Suprapubic skin (tissue), 4 donors: ENCODE data around the gene TUBA4B. TPM values are rescaled to one million over a fixed set of nuclear protein-coding genes. Genes with fewer than 3 reads are reported as not detected.

ENCODE experiments used
- DNase-seq, 2 donors: peaks; one replicate each; pipeline ENCODE4 v3.0.0-alpha.2; 2019; ENCODE audit warnings: low spot score in 2 of 2
- H3K27ac ChIP-seq: fragments of 200-600 bp; sonication (generic); one replicate; pipeline ENCODE4 v1.5.1; 2019
- H3K27me3 ChIP-seq: fragments of 200-600 bp; sonication (generic); one replicate; pipeline ENCODE4 v1.5.1; 2019
- H3K36me3 ChIP-seq: fragments of 200-600 bp; sonication (generic); one replicate; pipeline ENCODE4 v1.5.1; 2019
- H3K4me1 ChIP-seq: fragments of 200-600 bp; sonication (generic); one replicate; pipeline ENCODE4 v1.5.1; 2019
- H3K4me3 ChIP-seq: fragments of 200-600 bp; sonication (generic); one replicate; pipeline ENCODE4 v1.5.1; 2019; ENCODE audit warnings: mild to moderate bottlenecking
- H3K9me3 ChIP-seq: fragments of 200-600 bp; sonication (generic); one replicate; pipeline ENCODE4 v1.5.1; 2019
- EP300 ChIP-seq: sonication (generic); formaldehyde crosslinking; IDR thresholded peaks from one replicate; pipeline ENCODE4 v1.6.1; 2017; ENCODE audit warnings: antibody characterized with exemption
- POLR2A ChIP-seq, 2 donors: fragments of 450-650 bp; IDR thresholded peaks; one replicate each; pipeline ENCODE4 v1.6.1; 2017; ENCODE audit warnings: antibody characterized with exemption in 2 of 2, mild to moderate bottlenecking in 2 of 2, moderate library complexity in 2 of 2
- POLR2AphosphoS5 ChIP-seq, 3 donors: sonication (generic); formaldehyde crosslinking; IDR thresholded peaks; one replicate each; pipeline ENCODE4 v1.6.1; 2017; ENCODE audit warnings: antibody characterized with exemption in 3 of 3
- WGBS: methylation state at CpG from one replicate; pipeline ENCODE4 v1.1.5; 2018; 5-methylcytosine and 5-hydroxymethylcytosine counted together
- total RNA-seq, 4 donors: library from RNA; depleted of rRNA; stranded (reverse); fragments of >200 nt; gene quantifications; one replicate each; pipeline ENCODE4 v1.1.0, GENCODE V29; 2016
- TF ChIP-seq, protein P1 (sequence below), 2 donors: fragments of 200-600 bp in 1 of 2; fragments of 450-650 bp in 1 of 2; sonication (generic) in 1 of 2; IDR thresholded peaks; one replicate each; pipeline ENCODE4 v1.5.1; 2016 to 2019; ENCODE audit warnings: antibody characterized with exemption in 2 of 2, mild to moderate bottlenecking in 1 of 2, moderate library complexity in 1 of 2

The TUBA4B gene
- total RNA-seq, 4 donors from 2014 or later = not detected

DNA sequence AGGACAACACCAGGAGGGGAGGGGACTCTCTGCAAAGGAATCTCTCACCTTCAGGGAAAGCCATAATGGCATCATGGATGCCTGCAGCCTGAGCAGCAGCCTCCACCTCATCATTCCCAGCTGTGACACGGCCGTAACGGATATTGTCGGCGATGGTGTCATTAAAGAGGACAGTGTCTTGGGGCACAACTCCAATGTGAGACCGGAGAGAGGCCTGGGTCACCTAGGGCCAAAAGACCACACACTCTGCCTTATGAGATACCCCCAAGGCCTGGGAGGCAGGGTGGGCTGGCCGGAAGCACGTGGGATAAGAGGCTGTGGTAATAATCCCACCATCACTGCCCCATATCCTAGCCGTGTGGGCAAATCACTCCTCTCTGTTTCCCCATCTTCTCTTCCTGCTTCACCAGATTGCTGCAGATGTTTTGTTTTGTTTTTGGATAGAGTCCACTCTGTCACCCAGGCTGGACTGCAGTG is 42.1 kb upstream of the TUBA4B start:
- Histone ChIP-seq H3K27ac (no peak overlapping the region), H3K4me1 (peaks cover 25% of the 10 kb centered on the region), H3K4me3 (no peak overlapping the region), H3K36me3 (peaks cover 69% of the 10 kb centered on the region), H3K9me3 (no peaks in the 10 kb centered on the region), H3K27me3 (no peaks in the 10 kb centered on the region)
- DNase-seq = peak in 1 of 2 donors; percentile 29
- no peak for TF ChIP-seq EP300
- TF ChIP-seq POLR2A (IDR thresholded peaks at IDR 0.05) = no peak
- no peak for TF ChIP-seq POLR2AphosphoS5 (IDR thresholded peaks at IDR 0.05)
- TF ChIP-seq, protein P1, sequence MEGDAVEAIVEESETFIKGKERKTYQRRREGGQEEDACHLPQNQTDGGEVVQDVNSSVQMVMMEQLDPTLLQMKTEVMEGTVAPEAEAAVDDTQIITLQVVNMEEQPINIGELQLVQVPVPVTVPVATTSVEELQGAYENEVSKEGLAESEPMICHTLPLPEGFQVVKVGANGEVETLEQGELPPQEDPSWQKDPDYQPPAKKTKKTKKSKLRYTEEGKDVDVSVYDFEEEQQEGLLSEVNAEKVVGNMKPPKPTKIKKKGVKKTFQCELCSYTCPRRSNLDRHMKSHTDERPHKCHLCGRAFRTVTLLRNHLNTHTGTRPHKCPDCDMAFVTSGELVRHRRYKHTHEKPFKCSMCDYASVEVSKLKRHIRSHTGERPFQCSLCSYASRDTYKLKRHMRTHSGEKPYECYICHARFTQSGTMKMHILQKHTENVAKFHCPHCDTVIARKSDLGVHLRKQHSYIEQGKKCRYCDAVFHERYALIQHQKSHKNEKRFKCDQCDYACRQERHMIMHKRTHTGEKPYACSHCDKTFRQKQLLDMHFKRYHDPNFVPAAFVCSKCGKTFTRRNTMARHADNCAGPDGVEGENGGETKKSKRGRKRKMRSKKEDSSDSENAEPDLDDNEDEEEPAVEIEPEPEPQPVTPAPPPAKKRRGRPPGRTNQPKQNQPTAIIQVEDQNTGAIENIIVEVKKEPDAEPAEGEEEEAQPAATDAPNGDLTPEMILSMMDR (IDR thresholded peaks at IDR 0.05) = no peak
- 83% methylated on average over 6 of the region's 9 CpGs for WGBS

DNA sequence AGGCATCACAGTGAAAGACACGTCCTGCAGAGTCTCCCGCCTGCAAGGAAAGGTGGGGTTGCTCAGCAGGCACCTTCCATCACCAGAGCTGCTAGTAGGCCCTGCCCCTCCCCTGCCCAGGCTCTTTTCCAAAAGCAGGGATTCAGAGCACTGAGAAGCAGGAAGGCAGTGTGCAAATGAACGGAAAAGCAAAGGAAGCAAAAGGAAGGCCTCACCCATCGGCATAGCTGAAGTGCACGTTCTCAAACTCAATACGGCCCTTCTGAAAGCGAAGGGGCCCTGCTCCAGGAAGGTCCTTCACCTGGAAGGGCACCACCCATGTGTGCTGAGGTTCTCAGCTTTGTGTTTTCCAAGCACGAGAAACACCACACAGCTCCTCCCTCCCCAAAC is 40.0 kb upstream of the TUBA4B start:
- DNase-seq = no peak
- WGBS = 92% methylated on average over 6 of the region's 8 CpGs
- no peak overlapping the region for H3K27ac ChIP-seq

DNA sequence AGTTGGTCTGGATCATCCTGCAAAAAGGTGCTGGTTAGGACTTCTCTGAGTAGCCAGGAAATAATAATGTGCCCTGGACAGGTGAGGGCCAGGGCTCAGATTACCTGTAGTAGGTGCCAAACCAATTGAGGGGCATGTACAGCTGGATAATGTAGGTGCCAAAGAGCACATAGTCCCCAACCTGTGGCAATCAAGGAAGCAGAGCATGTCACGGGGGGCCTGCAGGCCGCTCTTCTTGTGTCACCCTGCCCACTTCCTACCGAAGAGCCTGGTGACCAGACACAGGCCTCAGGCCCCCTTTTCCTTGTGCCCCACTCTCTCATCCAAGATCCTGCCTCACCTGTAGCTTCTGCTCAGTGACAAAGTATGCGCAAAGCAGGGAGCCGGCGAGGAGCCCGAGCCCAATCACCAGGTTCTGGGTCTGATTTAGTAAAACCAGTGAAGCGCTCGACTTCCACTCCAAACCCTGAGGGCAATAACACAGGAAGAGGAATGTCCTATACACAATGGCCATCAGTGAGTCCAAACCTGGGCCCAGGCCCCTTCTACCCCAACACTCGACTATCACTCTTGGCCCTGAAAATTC is 39.5 kb upstream of the TUBA4B start:
- Histone ChIP-seq H3K4me1 (peaks cover 23% of the 10 kb centered on the region), H3K4me3 (no peak overlapping the region), H3K9me3 (no peaks in the 10 kb centered on the region), H3K27ac (no peak overlapping the region), H3K36me3 (peaks cover 70% of the 10 kb centered on the region), H3K27me3 (no peaks in the 10 kb centered on the region)
- no peak for DNase-seq
- 95% methylated on average over 10 of the region's 10 CpGs for WGBS
- TF ChIP-seq EP300 (no peak), POLR2AphosphoS5 (IDR thresholded peaks at IDR 0.05) (no peak), POLR2A (IDR thresholded peaks at IDR 0.05) (no peak)
- TF ChIP-seq, protein P1 (IDR thresholded peaks at IDR 0.05) = no peak

More for the DNA sequence above, 40.0 kb upstream of the TUBA4B start:
- no peaks in the 10 kb centered on the region for H3K27me3 ChIP-seq
- TF ChIP-seq POLR2A (IDR thresholded peaks at IDR 0.05) (no peak), POLR2AphosphoS5 (IDR thresholded peaks at IDR 0.05) (no peak), EP300 (no peak)
- TF ChIP-seq, protein P1 (IDR thresholded peaks at IDR 0.05) = no peak
- peaks cover 75% of the 10 kb centered on the region for H3K36me3 ChIP-seq
- no peaks in the 10 kb centered on the region for H3K9me3 ChIP-seq
- peaks cover 23% of the 10 kb centered on the region for H3K4me1 ChIP-seq
- no peak overlapping the region for H3K4me3 ChIP-seq

DNA sequence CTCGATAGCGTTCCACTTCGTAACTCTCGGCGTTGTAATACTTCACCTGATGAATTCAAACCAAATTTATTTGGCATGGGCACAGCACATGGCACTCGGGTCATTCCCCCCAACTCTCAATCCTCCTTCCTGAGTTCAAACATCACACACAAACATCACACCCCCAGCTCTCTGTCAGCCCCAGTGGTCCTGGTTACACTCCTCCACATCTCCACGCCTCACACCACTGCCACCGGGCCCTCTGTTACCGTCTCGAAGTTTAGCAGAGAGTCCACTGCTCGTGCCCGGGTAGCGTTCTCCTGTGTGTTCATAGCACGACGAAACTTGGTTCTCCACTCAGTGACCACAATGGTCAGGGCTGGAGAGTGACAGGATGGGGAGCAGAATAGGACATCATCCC is 38.9 kb upstream of the TUBA4B start:
- Histone ChIP-seq H3K27me3 (no peaks in the 10 kb centered on the region), H3K9me3 (no peaks in the 10 kb centered on the region), H3K36me3 (peaks cover 65% of the 10 kb centered on the region), H3K4me1 (peaks cover 27% of the 10 kb centered on the region), H3K4me3 (no peak overlapping the region), H3K27ac (no peak overlapping the region)
- TF ChIP-seq POLR2AphosphoS5 (IDR thresholded peaks at IDR 0.05) (no peak), EP300 (no peak), POLR2A (IDR thresholded peaks at IDR 0.05) (no peak)
- TF ChIP-seq, protein P1 (IDR thresholded peaks at IDR 0.05) = no peak
- DNase-seq = no peak
- 97% methylated on average over 15 of the region's 15 CpGs for WGBS

DNA sequence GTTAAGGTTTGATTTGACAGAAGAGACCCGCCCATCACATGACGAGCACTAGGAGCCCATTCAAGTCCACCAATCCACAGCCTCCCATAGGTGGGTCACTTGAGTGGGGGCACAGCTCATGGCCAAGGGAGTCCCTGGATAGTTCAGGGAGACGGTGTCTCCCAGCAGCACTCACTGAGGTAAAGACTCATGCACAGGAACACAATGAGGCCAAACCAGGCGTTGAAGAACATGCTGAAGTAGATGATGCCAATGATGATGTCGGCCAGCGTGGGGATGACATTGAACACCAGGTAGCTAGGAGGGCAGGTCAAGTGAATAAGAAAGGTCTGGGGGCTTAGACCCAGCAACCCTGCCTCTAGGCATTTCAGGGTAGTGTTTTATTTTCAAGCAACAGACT is 38.3 kb upstream of the TUBA4B start:
- TF ChIP-seq POLR2A (IDR thresholded peaks at IDR 0.05) (no peak), POLR2AphosphoS5 (IDR thresholded peaks at IDR 0.05) (no peak), EP300 (no peak)
- TF ChIP-seq, protein P1 (IDR thresholded peaks at IDR 0.05) = no peak
- Histone ChIP-seq H3K27me3 (no peaks in the 10 kb centered on the region), H3K4me3 (no peak overlapping the region), H3K27ac (no peak overlapping the region), H3K4me1 (peaks cover 33% of the 10 kb centered on the region), H3K9me3 (no peaks in the 10 kb centered on the region), H3K36me3 (peaks cover 58% of the 10 kb centered on the region)
- no peak for DNase-seq
- WGBS = 93% methylated on average over 6 of the region's 6 CpGs
